Fibroblast of peridontal ligament (primary cell): ENCODE measurements around the gene PIK3R4.

ENCODE experiments used
- DNase-seq: peaks from one replicate; pipeline ENCODE4 v3.0.0-alpha.2; 2010; ENCODE audit errors: extremely low read depth

The PIK3R4 gene

GRCh38 chr3:130741946-130742610 is 4.6 kb downstream of the PIK3R4 start:
- no peak for DNase-seq

- DNase-seq, result no peak
Observed at GRCh38 chr3:130739848-130740247, 6.8 kb downstream of the PIK3R4 start.

GRCh38 chr3:130738241-130738640 is 8.4 kb downstream of the PIK3R4 start:
- no peak for DNase-seq

GRCh38 chr3:130737622-130738021 is 9.0 kb downstream of the PIK3R4 start:
- DNase-seq, result no peak

- no peak for DNase-seq
Observed at GRCh38 chr3:130733236-130733875, 13.3 kb downstream of the PIK3R4 start.

GRCh38 chr3:130732501-130732900 is 14.1 kb downstream of the PIK3R4 start:
- DNase-seq, result no peak

GRCh38 chr3:130731817-130732216 is 14.8 kb downstream of the PIK3R4 start:
- no peak for DNase-seq

- no peak for DNase-seq
Observed at GRCh38 chr3:130729154-130729553, 17.5 kb downstream of the PIK3R4 start.

GRCh38 chr3:130728037-130728436 is 18.6 kb downstream of the PIK3R4 start:
- no peak for DNase-seq

GRCh38 chr3:130725746-130726145 is 20.9 kb downstream of the PIK3R4 start:
- peak; percentile 27 for DNase-seq

- no peak for DNase-seq
Observed at GRCh38 chr3:130715616-130716015, 31.0 kb downstream of the PIK3R4 start.

GRCh38 chr3:130712718-130713423 is 33.8 kb downstream of the PIK3R4 start:
- no peak for DNase-seq

GRCh38 chr3:130711565-130712324 is 34.9 kb downstream of the PIK3R4 start:
- DNase-seq, result no peak

- no peak for DNase-seq
Observed at GRCh38 chr3:130709671-130710070, 37.0 kb downstream of the PIK3R4 start.

GRCh38 chr3:130707902-130708601 is 38.6 kb downstream of the PIK3R4 start:
- DNase-seq, result no peak

- DNase-seq, result no peak
Observed at GRCh38 chr3:130705501-130705900, 41.1 kb downstream of the PIK3R4 start.

GRCh38 chr3:130702985-130703384 is 43.6 kb downstream of the PIK3R4 start:
- DNase-seq, result no peak

GRCh38 chr3:130700541-130700940 is 46.1 kb downstream of the PIK3R4 start:
- peak; percentile 23 for DNase-seq

GRCh38 chr3:130699765-130700164 is 46.9 kb downstream of the PIK3R4 start:
- DNase-seq, result peak; percentile 31

- DNase-seq, result no peak
Observed at GRCh38 chr3:130693314-130693713, 53.3 kb downstream of the PIK3R4 start.

GRCh38 chr3:130692455-130692854 is 54.2 kb downstream of the PIK3R4 start:
- no peak for DNase-seq
